Upper lobe of left lung (tissue), 4 donors: ENCODE results near the gene ISM2.

ENCODE experiments used
- CTCF ChIP-seq, 6 experiments: fragments of 450-650 bp in 4 of 6; fragments of 200-600 bp in 2 of 6; sonication (generic) in 2 of 6; IDR thresholded peaks; one replicate each; pipeline ENCODE4 v1.5.1; 2016 to 2019; ENCODE audit warnings: antibody characterized with exemption in 6 of 6
- EP300 ChIP-seq, 4 donors: sonication (generic); formaldehyde crosslinking; IDR thresholded peaks; one replicate each; pipeline ENCODE4 v1.5.1; 2017; ENCODE audit warnings: antibody characterized with exemption in 4 of 4, control low read depth in 2 of 4
- POLR2A ChIP-seq, 4 donors: fragments of 450-650 bp; IDR thresholded peaks; one replicate each; pipeline ENCODE4 v1.5.1; 2016 to 2017; ENCODE audit warnings: antibody characterized with exemption in 4 of 4, mild to moderate bottlenecking in 2 of 4

- TF ChIP-seq CTCF (IDR thresholded peaks at IDR 0.05) (peak in 1 of 6 experiments; percentile 10), EP300 (IDR thresholded peaks at IDR 0.05) (no peak), POLR2A (IDR thresholded peaks at IDR 0.05) (peak in 1 of 4 donors; percentile 10)
Observed at GRCh38 chr14:77458249-77458950, 40.2 kb downstream of the ISM2 start.
